ENCODE measurements around the gene MTHFD2L. TPM values are rescaled to one million over a fixed set of nuclear protein-coding genes. Genes with fewer than 3 reads are reported as not detected.
"Not testable (repeated sequence)": the region's sequence is repeated elsewhere in the genome, so short reads cannot be mapped to it uniquely, and the experiment has no call there.

The MTHFD2L gene
- total RNA-seq, 1 donor from 2014 or later: 5.5 TPM

GRCh38 chr4:74203467-74203866 is 45.5 kb downstream of the MTHFD2L start:
- no peak for DNase-seq (ENCODE audit: low read depth)
- TF ChIP-seq, protein P1, sequence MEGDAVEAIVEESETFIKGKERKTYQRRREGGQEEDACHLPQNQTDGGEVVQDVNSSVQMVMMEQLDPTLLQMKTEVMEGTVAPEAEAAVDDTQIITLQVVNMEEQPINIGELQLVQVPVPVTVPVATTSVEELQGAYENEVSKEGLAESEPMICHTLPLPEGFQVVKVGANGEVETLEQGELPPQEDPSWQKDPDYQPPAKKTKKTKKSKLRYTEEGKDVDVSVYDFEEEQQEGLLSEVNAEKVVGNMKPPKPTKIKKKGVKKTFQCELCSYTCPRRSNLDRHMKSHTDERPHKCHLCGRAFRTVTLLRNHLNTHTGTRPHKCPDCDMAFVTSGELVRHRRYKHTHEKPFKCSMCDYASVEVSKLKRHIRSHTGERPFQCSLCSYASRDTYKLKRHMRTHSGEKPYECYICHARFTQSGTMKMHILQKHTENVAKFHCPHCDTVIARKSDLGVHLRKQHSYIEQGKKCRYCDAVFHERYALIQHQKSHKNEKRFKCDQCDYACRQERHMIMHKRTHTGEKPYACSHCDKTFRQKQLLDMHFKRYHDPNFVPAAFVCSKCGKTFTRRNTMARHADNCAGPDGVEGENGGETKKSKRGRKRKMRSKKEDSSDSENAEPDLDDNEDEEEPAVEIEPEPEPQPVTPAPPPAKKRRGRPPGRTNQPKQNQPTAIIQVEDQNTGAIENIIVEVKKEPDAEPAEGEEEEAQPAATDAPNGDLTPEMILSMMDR (conservative IDR thresholded peaks at IDR 0.05; ENCODE audit: low read depth, low read length): no peak

GRCh38 chr4:74205046-74205445 is 47.1 kb downstream of the MTHFD2L start:
- no peak for DNase-seq (ENCODE audit: low read depth)
- no peak overlapping the region for H3K4me3 ChIP-seq (ENCODE audit: low read depth, low read length)
- TF ChIP-seq, protein P1 (conservative IDR thresholded peaks at IDR 0.05; ENCODE audit: low read depth, low read length): no peak

More at GRCh38 chr4:74203467-74203866, 45.5 kb downstream of the MTHFD2L start:
- H3K4me3 ChIP-seq (ENCODE audit: low read depth, low read length): no peak overlapping the region

DNA sequence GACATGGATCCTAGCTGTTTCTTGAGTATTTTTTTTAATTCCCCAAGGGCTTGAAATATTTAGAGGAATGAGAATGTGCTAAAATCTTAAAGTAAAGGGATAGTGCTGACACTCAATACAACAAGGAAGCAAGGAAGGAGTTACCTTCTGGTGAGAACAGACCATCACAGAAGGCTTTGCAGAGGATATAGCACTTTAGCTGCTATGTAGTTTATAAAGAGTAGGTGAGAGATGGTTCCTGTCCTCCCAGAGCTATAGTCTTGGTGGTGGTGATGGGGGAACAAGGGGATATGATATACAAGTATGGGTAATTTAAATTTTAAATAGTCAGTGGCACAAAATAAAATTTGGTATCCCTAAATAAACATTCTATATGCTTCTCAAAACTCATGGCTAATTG is 47.6 kb downstream of the MTHFD2L start:
- no peak overlapping the region for H3K4me3 ChIP-seq (ENCODE audit: low read depth, low read length)
- no peak for DNase-seq (ENCODE audit: low read depth)
- TF ChIP-seq, protein P1 (conservative IDR thresholded peaks at IDR 0.05; ENCODE audit: low read depth, low read length): no peak

- no peak overlapping the region for H3K4me3 ChIP-seq (ENCODE audit: low read depth, low read length)
- TF ChIP-seq, protein P1 (conservative IDR thresholded peaks at IDR 0.05; ENCODE audit: low read depth, low read length): no peak
- peak; percentile 38 for DNase-seq (ENCODE audit: low read depth)
Observed at GRCh38 chr4:74206088-74206825, 48.3 kb downstream of the MTHFD2L start.

GRCh38 chr4:74214457-74215159 is 56.7 kb downstream of the MTHFD2L start:
- not testable (repeated sequence) for H3K4me3 ChIP-seq (ENCODE audit: low read depth, low read length); DNase-seq (ENCODE audit: low read depth)

DNA sequence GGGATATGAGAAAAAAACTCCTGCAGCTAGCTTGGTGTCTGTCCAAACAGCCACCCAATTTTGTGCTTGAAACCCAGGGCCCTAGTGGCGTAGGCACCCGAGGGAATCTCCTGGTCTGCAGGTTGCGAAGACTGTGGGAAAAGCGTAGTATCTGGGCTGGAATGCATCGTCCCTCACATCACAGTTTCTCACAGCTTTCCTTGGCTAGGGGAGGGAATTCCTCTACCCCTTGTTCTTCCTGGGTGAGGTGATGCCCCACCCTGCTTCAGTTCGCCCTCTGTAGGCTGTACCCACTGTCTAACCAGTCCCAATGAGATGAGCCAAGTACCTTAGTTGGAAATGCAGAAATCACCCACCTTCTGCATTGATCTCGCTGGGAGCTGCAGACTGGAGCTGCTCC is 57.3 kb downstream of the MTHFD2L start:
- H3K4me3 ChIP-seq (ENCODE audit: low read depth, low read length): not testable (repeated sequence)

GRCh38 chr4:74217365-74217764 is 59.4 kb downstream of the MTHFD2L start:
- no peak for DNase-seq (ENCODE audit: low read depth)
- TF ChIP-seq, protein P1 (conservative IDR thresholded peaks at IDR 0.05; ENCODE audit: low read depth, low read length): no peak
- H3K4me3 ChIP-seq (ENCODE audit: low read depth, low read length): no peak overlapping the region

More for the DNA sequence above, 57.3 kb downstream of the MTHFD2L start:
- not testable (repeated sequence) for DNase-seq (ENCODE audit: low read depth)

GRCh38 chr4:74218201-74218600 is 60.3 kb downstream of the MTHFD2L start:
- no peak overlapping the region for H3K4me3 ChIP-seq (ENCODE audit: low read depth, low read length)
- no peak for DNase-seq (ENCODE audit: low read depth)
- TF ChIP-seq, protein P1 (conservative IDR thresholded peaks at IDR 0.05; ENCODE audit: low read depth, low read length): no peak

Measured in epithelial cell of proximal tubule (primary cell).